Measurements from ENCODE around the gene PLCB3. TPM values are rescaled to one million over a fixed set of nuclear protein-coding genes. Genes with fewer than 3 reads are reported as not detected.

Gene PLCB3
- total and polyA plus RNA-seq, 2 of the 13 experiments (the other 11 are each of a cell fraction or from before 2014, with no cell fraction given), result 7.5 to 13.8 TPM

GRCh38 chr11:64260147-64260708 is 8.9 kb downstream of the PLCB3 start:
- intact Hi-C loops (cut with micrococcal nuclease; ENCODE audit: unreplicated experiment), result no loop called here
- Histone ChIP-seq H3K79me2 (ENCODE audit: insufficient read depth, low read length) (no peaks in the 10 kb centered on the region), H3K4me1 (ENCODE audit: insufficient read depth, low read length) (no peaks in the 10 kb centered on the region), H3K27me3 (ENCODE audit: control insufficient read depth in 1 of 2, insufficient read depth in 2 of 2, low read length in 2 of 2) (no peaks in the 10 kb centered on the region), H3K4me3 (replicated peaks in 1 of 3; ENCODE audit: insufficient read depth in 1 of 3, low read depth in 2 of 3, low read length in 3 of 3) (no peak overlapping the region), H3K27ac (ENCODE audit: extremely low read length, insufficient read depth, low read length) (no peak overlapping the region), H3K36me3 (replicated peaks in 1 of 2; ENCODE audit: control insufficient read depth in 1 of 2, insufficient read depth in 2 of 2, low read length in 2 of 2) (peaks cover 14 to 45% of the 10 kb centered on the region in 2 experiments; a peak in 4 of 5 replicates), H3K9me3 (ENCODE audit: low read length) (no peaks in the 10 kb centered on the region), H3K4me2 (ENCODE audit: low read depth, low read length) (no peak overlapping the region), H4K20me1 (ENCODE audit: insufficient read depth, low read length) (no peaks in the 10 kb centered on the region), H2AFZ (ENCODE audit: low read length) (no peak overlapping the region), H3K9ac (ENCODE audit: insufficient read depth, low read depth, low read length) (no peak overlapping the region)
- no peak for FAIRE-seq
- ATAC-seq, result no peak
- CTCF ChIA-PET (ENCODE audit: low intra/inter-chr PET ratio, low total read pairs), result no interaction called here
- 98% methylated on average over 6 of the region's 6 CpGs for WGBS (ENCODE audit: low lambda C conversion rate)
- in situ Hi-C loops (cut with HindIII; ENCODE audit: extremely low pct_ligation_motif_present, low pct_unique_long_range_greater_than_20kb), result no loop called here
- no TSS peak for BruUV-seq (replicated peaks)
- POLR2A ChIA-PET, result interaction anchor here (0.9 kb wide), 1 partner anchor 9 kb away, joined by 3 read pairs; no protein-coding TSS in a partner anchor
- TF ChIP-seq RELA (CRISPR knock-in tag; IDR thresholded peaks at IDR 0.05) (no peak), SOX13 (IDR thresholded peaks at IDR 0.05) (no peak), SOX13 (CRISPR knock-in tag; conservative IDR thresholded peaks at IDR 0.05 in 1 of 2, IDR thresholded peaks at IDR 0.05 in 1 of 2) (no peak), ZBTB49 (CRISPR knock-in tag; IDR thresholded peaks at IDR 0.05; ENCODE audit: borderline replicate concordance) (no peak), ZNF747 (CRISPR knock-in tag; IDR thresholded peaks at IDR 0.05; ENCODE audit: borderline replicate concordance) (no peak), HDAC6 (IDR thresholded peaks at IDR 0.05; ENCODE audit: low read depth, low read length) (no peak), DMAP1 (CRISPR knock-in tag; IDR thresholded peaks at IDR 0.05) (no peak), NFE2L1 (CRISPR knock-in tag; IDR thresholded peaks at IDR 0.05; ENCODE audit: borderline replicate concordance) (no peak)
- no peak for DNase-seq (ENCODE audit: low spot score)
